ENCODE data around the gene MAGEA8. TPM values are rescaled to one million over a fixed set of nuclear protein-coding genes. Genes with fewer than 3 reads are reported as not detected.

The MAGEA8 gene
- total RNA-seq, 1 experiment from 2014 or later = not detected

- no peaks in the 10 kb centered on the region for H3K36me3 ChIP-seq (ENCODE audit: insufficient read depth, low read length, poor library complexity, severe bottlenecking)
- no peaks in the 10 kb centered on the region for H3K27me3 ChIP-seq (replicated peaks; ENCODE audit: insufficient read depth, low read depth, low read length, poor library complexity)
- peak; percentile 18 for DNase-seq (ENCODE audit: low spot score)
- peak overlapping the region; percentile 12 for H3K4me3 ChIP-seq (ENCODE audit: low read depth, low read length, poor library complexity, severe bottlenecking)
- no peak overlapping the region for H3K27ac ChIP-seq (ENCODE audit: low read depth, low read length, poor library complexity, severe bottlenecking)
- TF ChIP-seq EZH2 (IDR thresholded peaks at IDR 0.05; ENCODE audit: borderline replicate concordance, low read depth, low read length, poor library complexity, severe bottlenecking) (no peak), CTCF (conservative IDR thresholded peaks at IDR 0.05; ENCODE audit: low read depth, low read length) (peak; percentile 31; the same call in 1 of the 2 replicates)
- intact Hi-C loops (cut with micrococcal nuclease; ENCODE audit: unreplicated experiment) = no loop called here
- CTCF ChIA-PET = no interaction called here
- POLR2A ChIA-PET (ENCODE audit: low non-redundant PET) = no interaction called here
- H3K4me1 ChIP-seq (ENCODE audit: insufficient read depth, low read length, poor library complexity, severe bottlenecking) = no peaks in the 10 kb centered on the region
- BruUV-seq (replicated peaks) = no TSS peak
- H3K9me3 ChIP-seq (ENCODE audit: low read depth, low read length, poor library complexity, severe bottlenecking) = no peaks in the 10 kb centered on the region
Measured at GRCh38 chrX:149903889-149904748, 23.1 kb downstream of the MAGEA8 start.

- no peaks in the 10 kb centered on the region for H3K4me1 ChIP-seq (ENCODE audit: insufficient read depth, low read length, poor library complexity, severe bottlenecking)
- ChIA-PET POLR2A (ENCODE audit: low non-redundant PET) (no interaction called here), CTCF (no interaction called here)
- no peak for TF ChIP-seq CTCF (conservative IDR thresholded peaks at IDR 0.05; ENCODE audit: low read depth, low read length)
- no peak for TF ChIP-seq EZH2 (IDR thresholded peaks at IDR 0.05; ENCODE audit: borderline replicate concordance, low read depth, low read length, poor library complexity, severe bottlenecking)
- H3K36me3 ChIP-seq (ENCODE audit: insufficient read depth, low read length, poor library complexity, severe bottlenecking) = no peaks in the 10 kb centered on the region
- H3K27me3 ChIP-seq (replicated peaks; ENCODE audit: insufficient read depth, low read depth, low read length, poor library complexity) = no peaks in the 10 kb centered on the region
- no peaks in the 10 kb centered on the region for H3K9me3 ChIP-seq (ENCODE audit: low read depth, low read length, poor library complexity, severe bottlenecking)
- DNase-seq (ENCODE audit: low spot score) = no peak
- BruUV-seq (replicated peaks) = no TSS peak
- no peak overlapping the region for H3K27ac ChIP-seq (ENCODE audit: low read depth, low read length, poor library complexity, severe bottlenecking)
- H3K4me3 ChIP-seq (ENCODE audit: low read depth, low read length, poor library complexity, severe bottlenecking) = no peak overlapping the region
- intact Hi-C loops (cut with micrococcal nuclease; ENCODE audit: unreplicated experiment) = no loop called here
Measured at GRCh38 chrX:149908308-149908707, 27.3 kb downstream of the MAGEA8 start.

GRCh38 chrX:149908727-149909126 is 27.7 kb downstream of the MAGEA8 start:
- no peak for TF ChIP-seq EZH2 (IDR thresholded peaks at IDR 0.05; ENCODE audit: borderline replicate concordance, low read depth, low read length, poor library complexity, severe bottlenecking)
- TF ChIP-seq CTCF (conservative IDR thresholded peaks at IDR 0.05; ENCODE audit: low read depth, low read length) = no peak
- intact Hi-C loops (cut with micrococcal nuclease; ENCODE audit: unreplicated experiment) = no loop called here
- Histone ChIP-seq H3K27ac (ENCODE audit: low read depth, low read length, poor library complexity, severe bottlenecking) (no peak overlapping the region), H3K4me3 (ENCODE audit: low read depth, low read length, poor library complexity, severe bottlenecking) (no peak overlapping the region), H3K27me3 (replicated peaks; ENCODE audit: insufficient read depth, low read depth, low read length, poor library complexity) (no peaks in the 10 kb centered on the region), H3K4me1 (ENCODE audit: insufficient read depth, low read length, poor library complexity, severe bottlenecking) (no peaks in the 10 kb centered on the region), H3K36me3 (ENCODE audit: insufficient read depth, low read length, poor library complexity, severe bottlenecking) (no peaks in the 10 kb centered on the region), H3K9me3 (ENCODE audit: low read depth, low read length, poor library complexity, severe bottlenecking) (no peaks in the 10 kb centered on the region)
- no peak for DNase-seq (ENCODE audit: low spot score)
- no TSS peak for BruUV-seq (replicated peaks)
- ChIA-PET POLR2A (ENCODE audit: low non-redundant PET) (no interaction called here), CTCF (no interaction called here)
